Glutamatergic neuron (in vitro differentiated cells): ENCODE results near the gene HIF3A. TPM values are rescaled to one million over a fixed set of nuclear protein-coding genes. Genes with fewer than 3 reads are reported as not detected.

Source experiments
- DNase-seq: peaks from one replicate; pipeline ENCODE4 v3.0.0; 2022
- H3K27ac Mint-ChIP-seq: one replicate; pipeline ENCODE4 v1.8.0; 2020; ENCODE audit warnings: mild to moderate bottlenecking, mixed read lengths, inconsistent platforms; ENCODE audit not compliant: unreplicated experiment
- H3K27me3 Mint-ChIP-seq: one replicate; pipeline ENCODE4 v1.8.0; 2020; ENCODE audit warnings: mild to moderate bottlenecking, moderate library complexity, mixed read lengths, inconsistent platforms; ENCODE audit not compliant: unreplicated experiment
- H3K36me3 Mint-ChIP-seq: one replicate; pipeline ENCODE4 v1.8.0; 2020; ENCODE audit warnings: mild to moderate bottlenecking, mixed read lengths, inconsistent platforms; ENCODE audit not compliant: unreplicated experiment
- H3K4me1 Mint-ChIP-seq: one replicate; pipeline ENCODE4 v1.8.0; 2020; ENCODE audit warnings: mild to moderate bottlenecking, low read depth, mixed read lengths, inconsistent platforms; ENCODE audit not compliant: unreplicated experiment
- H3K4me3 Mint-ChIP-seq: one replicate; pipeline ENCODE4 v1.8.0; 2020; ENCODE audit warnings: mild to moderate bottlenecking, mixed read lengths, inconsistent platforms; ENCODE audit not compliant: unreplicated experiment
- H3K9me3 Mint-ChIP-seq: one replicate; pipeline ENCODE4 v1.8.0; 2020; ENCODE audit warnings: mild to moderate bottlenecking, moderate library complexity, mixed read lengths, inconsistent platforms; ENCODE audit not compliant: unreplicated experiment
- CTCF ChIP-seq: fragments of 200-600 bp; sonication (generic); IDR thresholded peaks from one replicate; pipeline ENCODE4 v1.5.0; 2021; ENCODE audit not compliant: partially characterized antibody, unreplicated experiment
- total RNA-seq: library from RNA; stranded (reverse); fragmentation: NEBNext Ultra II Directional; extraction: Animal tissue kit (Norgen Biotek cat#: 25700); gene quantifications from one replicate; pipeline ENCODE4 v1.2.1, GENCODE V29; 2021; ENCODE audit not compliant: unreplicated experiment

HIF3A gene
- total RNA-seq, 1 donor from 2014 or later: 4.4 TPM

- Mint-ChIP-seq H3K27me3 (no peaks in the 10 kb centered on the region), H3K9me3 (peaks cover 2% of the 10 kb centered on the region), H3K36me3 (peaks cover 12% of the 10 kb centered on the region), H3K4me3 (no peak overlapping the region), H3K4me1 (peaks cover 13% of the 10 kb centered on the region), H3K27ac (no peak overlapping the region)
- DNase-seq: no peak
- no peak for TF ChIP-seq CTCF
Measured at GRCh38 chr19:46383846-46384245, 87.0 kb downstream of the HIF3A start.

- no peak overlapping the region for H3K27ac Mint-ChIP-seq
Measured at GRCh38 chr19:46384396-46384795, 87.6 kb downstream of the HIF3A start.

GRCh38 chr19:46385636-46386035 is 88.8 kb downstream of the HIF3A start:
- no peak for DNase-seq
- H3K4me1 Mint-ChIP-seq: peaks cover 10% of the 10 kb centered on the region

More at GRCh38 chr19:46384396-46384795, 87.6 kb downstream of the HIF3A start:
- Mint-ChIP-seq H3K27me3 (no peaks in the 10 kb centered on the region), H3K9me3 (peaks cover 2% of the 10 kb centered on the region), H3K36me3 (peaks cover 15% of the 10 kb centered on the region), H3K4me1 (peaks cover 11% of the 10 kb centered on the region), H3K4me3 (no peak overlapping the region)
- TF ChIP-seq CTCF: no peak
- DNase-seq: no peak

GRCh38 chr19:46386151-46386550 is 89.3 kb downstream of the HIF3A start:
- H3K27ac Mint-ChIP-seq: no peak overlapping the region
- peaks cover 19% of the 10 kb centered on the region for H3K36me3 Mint-ChIP-seq
- peaks cover 2% of the 10 kb centered on the region for H3K9me3 Mint-ChIP-seq

More at GRCh38 chr19:46385636-46386035, 88.8 kb downstream of the HIF3A start:
- H3K27me3 Mint-ChIP-seq: no peaks in the 10 kb centered on the region
- H3K4me3 Mint-ChIP-seq: no peak overlapping the region
- no peak overlapping the region for H3K27ac Mint-ChIP-seq
- TF ChIP-seq CTCF: no peak
- H3K9me3 Mint-ChIP-seq: peaks cover 2% of the 10 kb centered on the region
- H3K36me3 Mint-ChIP-seq: peaks cover 19% of the 10 kb centered on the region

More at GRCh38 chr19:46386151-46386550, 89.3 kb downstream of the HIF3A start:
- Mint-ChIP-seq H3K4me3 (no peak overlapping the region), H3K27me3 (no peaks in the 10 kb centered on the region), H3K4me1 (peaks cover 10% of the 10 kb centered on the region)
- no peak for DNase-seq
- no peak for TF ChIP-seq CTCF
